HG02642 (cell line): ENCODE data around the gene FBXO44.
A peak's percentile ranks its signal among the peaks of the same experiment; 100 is the strongest.

ENCODE experiments used
- ATAC-seq: cut with Tn5 transposase; IDR thresholded peaks from one replicate; pipeline ENCODE4 v1.9.1; 2021; ENCODE audit warnings: mild to moderate bottlenecking; ENCODE audit not compliant: unreplicated experiment, poor library complexity

Gene FBXO44

DNA sequence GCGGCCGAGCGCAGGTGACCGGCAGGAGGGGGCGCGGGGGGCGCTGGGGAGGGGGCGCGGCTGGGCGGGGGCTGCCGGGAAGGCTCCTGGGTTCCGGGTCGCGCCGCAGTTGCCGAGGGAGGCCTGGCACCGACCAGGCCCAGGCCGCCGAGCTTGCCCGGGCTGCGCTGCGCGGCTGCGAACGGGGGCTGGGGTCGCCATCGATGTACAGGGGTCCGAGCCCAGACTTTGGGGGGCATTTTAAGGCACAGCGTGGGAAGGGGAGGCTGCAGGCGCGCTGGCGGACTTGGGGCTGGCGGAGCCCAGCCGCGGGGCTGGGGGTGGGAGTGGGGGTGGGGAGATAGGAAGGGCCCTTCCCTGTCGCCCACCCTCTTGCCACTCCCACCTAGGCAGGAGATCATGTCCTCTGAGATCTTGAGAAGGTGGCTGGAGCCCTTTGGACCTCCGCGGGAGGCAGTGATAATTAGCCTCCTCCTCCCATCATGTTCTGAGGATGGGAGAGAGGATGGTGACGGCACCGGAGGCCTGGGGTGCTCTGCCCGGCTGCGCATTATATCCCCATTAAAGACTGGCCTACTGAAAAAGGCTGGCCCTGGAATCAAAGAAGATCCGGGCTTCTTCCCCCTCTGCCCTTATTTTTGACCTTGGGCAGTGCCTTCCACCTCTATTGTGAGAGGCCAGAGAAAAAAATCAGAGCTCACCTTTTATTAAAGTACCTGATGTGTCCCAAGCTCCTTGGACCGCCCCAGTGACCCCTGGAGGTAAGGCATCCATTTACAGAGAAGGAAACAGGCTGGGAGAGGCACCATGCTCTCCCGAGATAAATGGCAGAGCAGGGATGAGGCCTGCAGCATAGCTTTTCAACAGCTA lies 497 bp downstream of the FBXO44 start:
- ATAC-seq: peak; percentile 22

- ATAC-seq: no peak
Observed at GRCh38 chr1:11657654-11658053, 3.0 kb downstream of the FBXO44 start.

- no peak for ATAC-seq
Observed at GRCh38 chr1:11658542-11658941, 3.9 kb downstream of the FBXO44 start.

- ATAC-seq: no peak
Observed at GRCh38 chr1:11659748-11660147, 5.1 kb downstream of the FBXO44 start.

- ATAC-seq: no peak
Observed at GRCh38 chr1:11661103-11661502, 6.4 kb downstream of the FBXO44 start.

DNA sequence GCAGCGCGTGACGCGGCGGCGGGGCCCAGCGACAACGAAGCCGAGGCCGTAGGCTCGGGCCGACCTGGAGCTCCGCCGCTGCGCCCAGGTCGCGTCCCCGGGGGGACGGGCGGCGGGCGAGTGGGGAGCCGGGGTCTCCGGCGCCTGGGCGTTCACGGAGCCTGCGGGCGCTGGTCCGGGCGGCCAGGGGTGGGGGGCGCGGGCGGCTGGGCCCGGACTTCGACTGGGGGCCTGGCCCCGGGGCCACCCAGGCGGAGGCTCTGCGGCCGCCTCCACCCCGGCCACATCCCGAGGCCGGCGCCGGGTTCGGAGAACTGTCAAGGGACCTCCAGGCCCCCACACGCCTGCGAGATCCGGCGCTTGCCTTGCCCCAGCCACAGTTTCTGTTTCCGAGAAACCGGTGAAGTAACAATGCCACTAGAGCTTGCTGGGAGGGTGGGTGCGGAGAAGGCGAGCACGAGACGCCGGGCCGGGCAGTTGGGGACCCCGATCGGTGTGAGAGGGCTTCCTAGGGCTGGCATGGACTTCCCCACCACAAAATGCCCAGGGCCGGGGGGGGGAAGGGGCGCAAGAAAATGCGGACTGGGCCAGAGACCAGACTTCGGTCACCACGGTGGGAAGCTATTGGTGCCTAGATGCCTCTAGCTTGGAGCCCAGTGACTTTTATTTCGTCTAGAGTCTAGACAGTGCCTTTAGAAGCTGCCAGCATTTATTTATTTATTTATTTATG lies 9.8 kb downstream of the FBXO44 start:
- peak; percentile 43 for ATAC-seq

GRCh38 chr1:11668516-11668915 lies 13.8 kb downstream of the FBXO44 start:
- ATAC-seq: no peak

GRCh38 chr1:11670747-11671146 lies 16.1 kb downstream of the FBXO44 start:
- no peak for ATAC-seq

GRCh38 chr1:11671205-11671543 lies 16.5 kb downstream of the FBXO44 start:
- no peak for ATAC-seq

DNA sequence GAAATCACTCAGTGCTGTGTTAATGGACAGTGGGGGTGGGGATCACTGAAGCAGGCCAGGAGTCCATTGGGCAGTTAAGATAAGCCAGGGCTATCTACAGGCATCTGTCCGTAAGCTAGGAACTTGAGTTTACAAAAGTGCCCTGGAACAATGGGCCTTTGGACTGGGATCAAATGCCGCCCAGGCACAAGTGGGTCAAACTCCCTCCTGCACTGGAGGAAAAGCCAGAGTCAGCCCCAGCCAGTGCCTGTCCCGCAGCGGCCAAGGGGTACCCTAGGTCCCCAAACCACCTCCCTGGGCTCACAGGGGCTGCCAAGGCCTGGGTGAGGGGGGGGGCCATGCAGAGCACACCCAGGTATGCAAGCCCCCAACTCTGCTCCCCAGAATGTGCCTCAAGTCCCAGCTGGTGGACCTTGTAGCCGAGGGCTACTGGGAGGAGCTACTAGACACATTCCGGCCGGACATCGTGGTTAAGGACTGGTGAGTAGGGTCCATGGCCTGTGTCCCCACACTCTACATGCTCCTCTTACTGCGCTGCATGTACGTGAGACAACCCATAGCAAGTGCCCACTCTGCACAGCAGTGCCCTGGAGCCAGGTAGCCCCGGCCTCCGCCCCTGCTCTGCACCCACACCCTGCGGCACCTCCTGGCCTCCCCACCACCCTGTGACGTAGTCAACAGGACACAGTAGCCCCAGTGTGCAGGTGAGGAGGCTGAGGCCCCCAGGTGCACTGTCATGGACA lies 17.0 kb downstream of the FBXO44 start:
- no peak for ATAC-seq

DNA sequence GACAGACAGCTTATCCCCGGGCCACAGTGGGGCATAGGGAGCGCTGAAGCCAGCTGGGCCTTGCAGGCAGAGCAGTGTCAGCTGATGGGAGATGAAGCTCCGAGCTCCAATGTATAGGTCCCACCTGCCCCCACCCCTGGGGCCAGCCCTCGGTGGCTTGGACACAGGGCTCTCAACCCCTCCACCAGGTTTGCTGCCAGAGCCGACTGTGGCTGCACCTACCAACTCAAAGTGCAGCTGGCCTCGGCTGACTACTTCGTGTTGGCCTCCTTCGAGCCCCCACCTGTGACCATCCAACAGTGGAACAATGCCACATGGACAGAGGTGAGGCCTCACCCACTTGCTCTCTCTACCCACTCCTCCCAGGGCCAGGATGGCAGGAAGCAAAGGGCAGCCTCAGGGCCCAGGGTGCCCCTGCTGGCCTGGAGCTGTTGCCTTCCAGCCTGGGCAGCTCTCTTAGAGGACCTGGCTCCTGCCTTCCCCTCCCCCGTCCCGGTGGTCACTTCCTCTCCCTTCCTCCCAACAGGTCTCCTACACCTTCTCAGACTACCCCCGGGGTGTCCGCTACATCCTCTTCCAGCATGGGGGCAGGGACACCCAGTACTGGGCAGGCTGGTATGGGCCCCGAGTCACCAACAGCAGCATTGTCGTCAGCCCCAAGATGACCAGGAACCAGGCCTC lies 18.6 kb downstream of the FBXO44 start:
- ATAC-seq: no peak

DNA sequence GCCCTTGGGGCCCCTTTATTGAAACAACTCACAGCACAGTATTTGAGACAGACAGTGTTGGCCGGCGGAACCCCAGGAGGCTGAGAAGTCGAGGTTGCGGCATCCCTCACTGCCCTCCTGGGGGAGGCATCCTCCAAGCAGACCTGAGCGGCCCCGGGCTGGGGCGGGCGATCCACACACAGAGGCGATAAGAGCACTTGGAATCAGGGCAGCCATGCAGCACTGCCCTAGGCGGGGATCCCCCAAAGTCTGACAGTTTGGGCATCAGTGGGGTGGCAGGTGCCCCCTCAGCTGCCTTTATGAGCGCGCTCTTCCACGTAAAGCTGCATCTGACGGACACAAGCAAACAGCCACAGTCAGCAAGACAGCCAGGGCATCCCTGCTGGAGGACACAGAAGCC lies 19.8 kb downstream of the FBXO44 start:
- no peak for ATAC-seq

GRCh38 chr1:11675325-11675724 lies 20.6 kb downstream of the FBXO44 start:
- no peak for ATAC-seq

- no peak for ATAC-seq
Observed at GRCh38 chr1:11676386-11677103, 21.9 kb downstream of the FBXO44 start.

DNA sequence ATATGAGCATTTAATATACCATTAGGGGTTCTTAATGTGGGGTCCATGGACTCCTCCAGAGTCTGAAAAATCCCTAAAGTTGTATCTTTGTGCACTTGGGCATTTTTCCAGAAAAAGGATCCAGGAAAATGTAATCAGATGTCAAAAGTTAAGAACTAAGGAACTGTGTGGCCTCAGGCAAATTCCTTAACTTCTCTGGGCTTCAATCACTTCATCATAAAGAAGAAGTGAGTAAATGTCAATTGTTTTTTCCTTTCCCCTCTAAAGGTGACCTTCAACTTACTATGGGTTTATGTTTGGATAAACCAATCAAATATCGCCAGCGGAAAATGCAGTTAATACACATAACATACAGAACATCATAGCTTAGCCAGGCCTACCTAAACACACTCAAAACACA lies 23.8 kb downstream of the FBXO44 start:
- no peak for ATAC-seq

GRCh38 chr1:11680270-11681070 lies 25.8 kb downstream of the FBXO44 start:
- ATAC-seq: peak; percentile 24

DNA sequence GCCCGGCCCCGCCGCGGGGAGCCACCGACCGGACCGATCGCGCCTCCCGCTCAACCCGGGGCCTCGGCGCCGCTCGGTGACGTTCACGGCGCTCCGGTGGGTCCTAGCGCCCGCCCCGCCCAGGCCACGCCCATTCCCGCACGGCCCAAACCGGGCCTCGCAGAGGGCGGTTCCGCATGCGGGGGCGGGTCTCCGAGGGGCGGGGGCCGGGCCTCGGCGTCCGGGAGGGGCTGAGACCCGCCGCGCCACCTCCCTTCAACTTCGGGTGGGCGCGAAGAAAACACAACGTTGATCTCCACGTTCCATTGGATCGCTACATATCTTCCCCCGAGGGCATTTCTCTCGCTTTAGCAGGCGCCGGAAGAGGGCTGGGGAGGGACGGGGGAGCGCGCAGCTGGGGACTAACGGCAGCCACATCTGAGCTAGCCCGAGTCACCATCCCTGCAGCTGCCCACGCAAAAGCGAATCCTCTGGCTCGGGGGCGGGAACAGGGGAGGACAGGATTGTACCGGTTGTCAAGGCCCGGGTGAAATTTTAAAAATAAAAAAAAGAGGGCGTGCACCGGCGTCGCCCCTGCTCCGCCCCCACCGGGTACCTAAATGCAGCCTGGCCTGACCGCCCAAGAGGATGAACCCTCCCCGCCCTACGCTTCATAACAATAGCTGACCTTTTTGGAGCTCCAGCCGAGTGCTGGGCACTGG lies 26.5 kb downstream of the FBXO44 start, which contains the start of gene MAD2L2:
Gene MAD2L2 (minus strand): TSS at position 78 of the 701 bp plus-strand sequence. CDS start 547 bp downstream, outside the sequence.
- ATAC-seq: peak; percentile 83

DNA sequence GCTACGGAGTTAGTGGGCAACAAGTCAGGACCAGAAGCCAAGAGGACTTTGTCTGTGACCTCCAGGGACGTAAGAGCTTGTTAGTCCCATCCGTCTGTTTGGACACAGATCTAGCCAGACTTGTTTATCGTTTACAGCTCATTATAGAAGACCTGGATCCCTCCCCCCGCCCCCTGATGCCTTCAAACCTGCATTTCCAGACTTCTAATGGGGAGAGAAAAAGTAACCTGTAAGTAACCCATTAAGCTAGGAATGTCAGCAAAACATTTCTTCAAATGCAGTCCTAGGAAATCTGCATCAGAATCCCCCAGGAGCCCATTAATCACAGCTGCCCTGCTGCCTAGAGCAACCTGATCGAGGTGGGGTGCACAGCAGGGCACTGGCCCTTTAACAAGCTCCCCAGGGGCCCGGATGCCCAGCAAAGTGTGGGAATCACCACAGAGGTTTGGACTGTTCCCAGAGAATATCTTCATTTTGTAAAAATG lies 27.7 kb downstream of the FBXO44 start:
- ATAC-seq: no peak
